DOHH2 (cell line): Measurements from ENCODE around the gene TCF19.

Experiments used
- EZH2phosphoT487 ChIP-seq: fragments of 200-600 bp; sonication (generic); IDR thresholded peaks from 2 replicates; pipeline ENCODE4 v1.6.1; 2017; ENCODE audit warnings: borderline replicate concordance, mild to moderate bottlenecking, antibody characterized with exemption, low read length, moderate library complexity, mixed read lengths
- TF ChIP-seq, protein P1 (sequence below): fragments of 200-600 bp; sonication (generic); IDR thresholded peaks from one replicate; pipeline ENCODE4 v1.5.1; 2014; ENCODE audit warnings: antibody characterized with exemption, mild to moderate bottlenecking, low read depth, low read length; ENCODE audit not compliant: poor library complexity, severe bottlenecking

DNA sequence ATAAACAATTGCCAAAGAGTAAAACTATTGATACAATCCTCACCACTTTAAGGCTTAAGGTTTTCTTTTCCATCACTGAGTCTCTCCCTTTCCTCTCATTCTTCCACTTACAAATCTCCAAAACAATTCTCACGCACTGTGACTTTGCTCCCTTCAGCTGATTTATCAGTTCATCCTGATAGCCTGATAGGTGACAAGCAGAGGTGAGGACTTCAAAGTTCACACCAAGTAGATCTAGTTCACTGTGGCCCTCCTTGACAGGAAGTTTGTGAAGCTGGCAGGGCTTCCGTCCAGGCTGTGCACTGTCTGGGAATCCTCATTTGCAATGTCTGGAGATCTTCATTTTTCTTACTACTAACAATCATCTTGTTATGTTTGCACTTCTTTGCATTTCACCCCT is 47.2 kb downstream of the TCF19 start:
- TF ChIP-seq, protein P1, sequence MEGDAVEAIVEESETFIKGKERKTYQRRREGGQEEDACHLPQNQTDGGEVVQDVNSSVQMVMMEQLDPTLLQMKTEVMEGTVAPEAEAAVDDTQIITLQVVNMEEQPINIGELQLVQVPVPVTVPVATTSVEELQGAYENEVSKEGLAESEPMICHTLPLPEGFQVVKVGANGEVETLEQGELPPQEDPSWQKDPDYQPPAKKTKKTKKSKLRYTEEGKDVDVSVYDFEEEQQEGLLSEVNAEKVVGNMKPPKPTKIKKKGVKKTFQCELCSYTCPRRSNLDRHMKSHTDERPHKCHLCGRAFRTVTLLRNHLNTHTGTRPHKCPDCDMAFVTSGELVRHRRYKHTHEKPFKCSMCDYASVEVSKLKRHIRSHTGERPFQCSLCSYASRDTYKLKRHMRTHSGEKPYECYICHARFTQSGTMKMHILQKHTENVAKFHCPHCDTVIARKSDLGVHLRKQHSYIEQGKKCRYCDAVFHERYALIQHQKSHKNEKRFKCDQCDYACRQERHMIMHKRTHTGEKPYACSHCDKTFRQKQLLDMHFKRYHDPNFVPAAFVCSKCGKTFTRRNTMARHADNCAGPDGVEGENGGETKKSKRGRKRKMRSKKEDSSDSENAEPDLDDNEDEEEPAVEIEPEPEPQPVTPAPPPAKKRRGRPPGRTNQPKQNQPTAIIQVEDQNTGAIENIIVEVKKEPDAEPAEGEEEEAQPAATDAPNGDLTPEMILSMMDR, result no peak
- TF ChIP-seq EZH2phosphoT487, result no peak
